Measurements from ENCODE around the gene FUOM.

The FUOM gene

DNA sequence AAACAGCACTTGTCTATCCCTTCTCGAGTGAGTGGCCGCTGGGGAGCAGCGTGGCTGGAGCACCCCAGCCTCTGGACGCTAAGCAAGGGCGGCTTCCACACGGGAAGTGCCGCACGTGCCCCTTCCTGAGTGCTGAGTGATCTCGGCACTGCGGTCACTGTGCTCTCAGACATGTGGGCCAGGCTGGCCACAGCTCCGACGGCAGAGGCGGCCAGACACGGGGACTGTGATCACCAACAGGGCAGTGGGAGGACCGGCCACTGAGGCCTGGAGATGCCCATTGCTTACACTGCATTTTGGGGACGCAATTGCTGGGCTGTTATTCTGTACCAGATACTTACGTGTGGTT, 8.3 kb upstream of the FUOM start:
- no peak for DNase-seq

DNA sequence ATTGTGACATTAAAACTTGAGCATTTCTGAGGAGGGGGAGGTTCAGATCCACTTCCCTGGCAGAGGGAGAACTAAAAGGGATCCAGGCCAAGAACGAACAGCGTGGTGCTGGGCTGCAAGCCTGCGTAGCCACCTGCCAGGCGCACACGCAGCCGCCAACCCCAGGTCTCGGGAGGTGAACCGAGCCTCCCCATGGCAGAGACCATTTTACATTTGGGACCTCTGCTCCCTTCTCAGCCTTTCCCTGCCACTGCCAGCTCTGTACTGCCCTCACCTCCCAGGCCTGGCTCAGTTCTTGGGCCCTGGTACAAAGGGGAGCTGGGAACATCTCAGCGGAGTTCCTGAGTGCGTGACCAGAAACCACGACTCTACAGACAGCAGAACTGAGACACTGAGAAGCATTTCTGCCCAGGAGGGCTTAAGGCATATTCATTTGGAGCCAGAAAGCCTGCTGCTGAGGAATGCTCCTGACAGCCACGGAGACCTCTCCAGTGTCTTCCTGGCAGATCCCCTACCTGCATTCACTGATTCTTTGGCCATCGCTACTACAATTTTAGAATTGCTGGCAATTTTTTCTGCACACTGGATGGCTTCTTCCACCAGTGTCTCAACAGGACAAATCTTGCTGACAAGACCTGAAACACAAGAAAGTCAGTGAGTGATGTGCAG, 7.8 kb upstream of the FUOM start:
- no peak for DNase-seq

DNA sequence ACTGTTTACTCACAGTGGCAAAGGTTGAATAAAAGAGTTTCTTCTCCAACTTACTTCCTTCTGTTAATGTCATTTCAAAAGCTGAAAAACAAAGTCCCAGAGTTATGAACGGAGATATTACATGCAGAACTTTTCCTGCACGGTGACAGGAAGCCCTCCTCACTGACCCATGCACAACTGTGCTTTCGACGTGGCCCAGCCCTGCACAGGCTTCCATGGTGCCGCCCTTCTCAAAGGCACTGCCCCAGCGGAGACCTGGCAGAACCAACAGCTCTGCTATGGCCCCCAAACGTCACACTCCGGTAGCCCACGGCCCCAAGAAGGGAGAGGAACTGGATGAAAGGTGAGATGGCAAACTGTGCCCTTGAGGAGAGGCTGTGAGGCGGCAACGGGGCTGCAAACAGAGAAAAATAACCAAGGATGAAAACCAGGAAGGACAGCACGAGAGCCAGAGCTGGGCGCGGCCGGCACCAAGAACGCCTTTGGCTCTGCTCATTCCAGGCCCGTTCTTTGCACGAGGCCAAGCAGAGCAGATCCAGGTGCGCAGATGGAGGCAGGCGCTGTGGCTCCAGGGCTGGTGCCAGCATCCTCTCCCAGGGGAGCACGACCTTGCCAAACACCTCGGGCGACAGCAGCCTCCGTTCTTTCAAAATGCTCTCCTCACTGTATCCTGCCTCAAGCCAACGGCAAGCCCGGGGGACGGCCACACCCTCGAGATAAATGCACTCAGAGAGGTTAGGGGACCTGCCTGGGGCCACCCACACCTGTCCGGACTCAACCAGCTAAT, 7.0 kb upstream of the FUOM start:
- no peak for DNase-seq

DNA sequence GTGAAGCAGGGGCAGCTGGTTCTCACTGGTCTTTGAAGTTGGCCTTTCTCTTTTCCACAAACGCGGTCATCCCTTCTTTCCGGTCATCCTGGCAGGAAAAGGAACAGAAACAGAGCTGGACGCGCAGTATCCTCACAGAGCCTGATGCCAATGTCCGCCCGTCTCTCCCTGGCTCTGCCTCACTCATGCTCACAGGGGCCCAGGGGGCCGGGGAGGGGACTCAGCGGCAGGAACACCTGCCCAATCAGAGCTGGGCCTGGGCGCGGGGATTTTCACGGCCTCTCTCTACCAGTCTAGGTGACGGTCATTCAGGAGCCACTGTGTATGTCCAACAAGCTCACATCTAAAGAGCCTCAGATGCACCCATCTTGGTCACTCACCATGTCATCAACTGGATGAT, 5.0 kb upstream of the FUOM start:
- DNase-seq, result no peak

DNA sequence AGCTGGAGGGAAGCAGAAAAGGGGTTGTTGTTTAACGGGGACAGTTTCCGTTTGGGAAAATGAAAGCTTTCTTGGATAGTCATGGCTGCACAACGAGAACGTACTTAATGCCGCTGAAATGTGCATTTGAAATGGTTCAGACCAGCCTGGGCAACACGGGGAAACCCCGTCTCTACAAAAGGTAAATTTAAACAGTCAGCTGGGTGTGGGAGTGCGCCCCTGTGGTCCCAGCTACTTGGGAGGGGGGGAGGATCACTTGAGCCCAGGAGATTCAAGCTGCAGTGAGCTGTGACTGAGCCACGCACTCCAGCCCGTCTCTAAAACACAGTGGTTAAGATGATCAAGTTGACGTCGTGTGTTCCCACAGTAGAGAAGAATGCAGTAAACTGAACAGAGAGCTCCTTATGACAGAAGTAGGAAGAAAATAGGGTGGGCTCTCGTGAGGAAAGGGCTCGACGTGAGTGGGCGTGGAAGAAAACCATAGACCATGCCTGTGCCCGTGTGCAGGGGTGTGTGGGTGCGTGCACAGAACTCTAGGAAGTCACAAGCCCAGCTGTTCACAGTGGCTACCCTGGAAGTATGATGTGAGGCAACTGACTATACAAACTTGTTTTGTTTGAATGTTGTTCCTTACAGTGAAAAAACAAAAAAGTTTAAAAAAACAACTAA, 4.1 kb upstream of the FUOM start:
- no peak for DNase-seq

DNA sequence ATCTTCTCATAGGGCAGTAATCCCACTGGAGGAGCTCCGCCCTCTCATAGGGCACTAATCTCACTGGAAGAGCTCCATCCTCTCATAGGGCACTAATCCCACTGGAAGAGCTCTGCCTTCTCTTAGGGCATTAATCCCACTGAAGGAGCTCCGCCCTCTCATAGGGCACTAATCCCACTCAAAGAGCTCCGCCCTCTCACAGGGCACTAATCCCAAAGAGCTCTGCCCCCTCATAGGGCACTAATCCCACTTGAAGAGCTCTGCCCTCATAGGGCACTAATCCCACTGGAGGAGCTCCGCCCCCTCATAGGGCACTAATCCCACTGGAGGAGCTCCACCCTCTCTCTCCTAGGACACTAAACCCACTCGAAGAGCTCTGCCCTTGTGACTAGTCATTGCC, 3.4 kb upstream of the FUOM start:
- no peak for DNase-seq

DNA sequence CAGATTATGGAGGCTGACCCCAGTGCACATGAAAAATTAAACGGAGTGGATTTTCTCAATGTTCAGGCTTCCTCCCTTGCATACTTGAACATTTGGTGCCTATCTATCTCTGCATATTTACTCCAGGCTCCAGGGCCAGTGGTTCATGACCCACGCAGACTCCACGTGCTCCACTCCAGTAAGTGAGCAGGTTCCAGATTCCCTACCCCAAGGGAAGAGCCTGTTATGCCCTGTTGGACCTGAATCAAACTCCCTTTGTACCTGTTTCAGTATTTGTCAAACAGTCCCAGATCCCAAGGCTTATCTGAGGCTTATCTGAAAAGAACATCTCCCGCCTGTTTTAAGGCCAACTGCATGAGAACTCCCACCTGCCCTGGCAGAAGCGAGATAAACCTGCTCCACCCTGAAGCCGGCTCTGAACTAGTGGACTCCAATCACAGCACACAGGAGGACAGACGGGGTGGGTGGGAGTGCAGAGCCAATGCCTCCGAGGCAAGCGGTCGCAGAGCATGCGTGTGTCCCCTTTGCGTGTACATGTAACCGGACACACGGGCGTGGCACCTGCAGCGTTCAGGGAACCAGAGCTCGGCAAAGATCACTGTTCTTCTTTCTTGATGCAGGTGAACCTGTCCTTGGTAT, 2.3 kb upstream of the FUOM start:
- no peak for DNase-seq

DNA sequence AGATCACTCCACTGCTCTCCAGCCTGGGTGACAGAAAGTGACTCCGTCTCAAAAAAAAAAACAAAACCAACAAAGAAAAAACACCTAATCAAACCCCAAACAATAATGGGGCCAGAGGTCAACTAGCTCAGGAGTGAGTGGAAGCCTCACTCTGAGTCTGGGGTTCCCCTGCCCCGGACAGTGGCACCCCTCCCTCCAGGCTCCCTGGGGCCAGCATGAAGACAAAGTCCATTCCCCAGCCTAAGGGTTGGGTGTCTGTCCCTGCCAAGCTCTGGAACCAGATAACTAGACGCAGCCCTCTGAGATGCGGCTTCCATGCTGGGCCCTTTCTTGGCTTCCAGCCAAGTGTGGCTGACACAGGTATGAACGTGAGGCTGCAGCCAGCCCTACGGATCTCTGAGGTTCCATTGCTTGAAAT, 1.7 kb upstream of the FUOM start:
- DNase-seq, result peak in 1 of 2 donors; percentile 46

DNA sequence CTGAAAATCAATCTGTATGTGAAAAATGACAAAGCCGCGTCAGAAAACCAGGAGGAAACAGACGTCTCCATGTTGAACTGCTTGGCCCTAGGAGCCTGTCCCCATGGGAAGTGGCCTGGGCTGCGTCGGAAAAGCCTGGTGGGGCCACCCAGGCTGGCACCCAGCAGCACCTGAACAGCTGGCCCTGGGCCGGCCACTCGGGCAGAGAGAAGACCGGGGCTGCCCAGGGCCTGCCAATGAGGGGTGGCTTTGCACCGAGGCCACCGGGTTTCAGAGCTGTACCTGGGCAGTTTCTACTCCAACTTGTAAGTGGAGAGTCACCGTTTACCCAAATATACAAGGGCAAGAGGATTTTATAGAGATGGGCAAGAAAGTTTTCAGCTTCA, 1.1 kb upstream of the FUOM start:
- no peak for DNase-seq

DNA sequence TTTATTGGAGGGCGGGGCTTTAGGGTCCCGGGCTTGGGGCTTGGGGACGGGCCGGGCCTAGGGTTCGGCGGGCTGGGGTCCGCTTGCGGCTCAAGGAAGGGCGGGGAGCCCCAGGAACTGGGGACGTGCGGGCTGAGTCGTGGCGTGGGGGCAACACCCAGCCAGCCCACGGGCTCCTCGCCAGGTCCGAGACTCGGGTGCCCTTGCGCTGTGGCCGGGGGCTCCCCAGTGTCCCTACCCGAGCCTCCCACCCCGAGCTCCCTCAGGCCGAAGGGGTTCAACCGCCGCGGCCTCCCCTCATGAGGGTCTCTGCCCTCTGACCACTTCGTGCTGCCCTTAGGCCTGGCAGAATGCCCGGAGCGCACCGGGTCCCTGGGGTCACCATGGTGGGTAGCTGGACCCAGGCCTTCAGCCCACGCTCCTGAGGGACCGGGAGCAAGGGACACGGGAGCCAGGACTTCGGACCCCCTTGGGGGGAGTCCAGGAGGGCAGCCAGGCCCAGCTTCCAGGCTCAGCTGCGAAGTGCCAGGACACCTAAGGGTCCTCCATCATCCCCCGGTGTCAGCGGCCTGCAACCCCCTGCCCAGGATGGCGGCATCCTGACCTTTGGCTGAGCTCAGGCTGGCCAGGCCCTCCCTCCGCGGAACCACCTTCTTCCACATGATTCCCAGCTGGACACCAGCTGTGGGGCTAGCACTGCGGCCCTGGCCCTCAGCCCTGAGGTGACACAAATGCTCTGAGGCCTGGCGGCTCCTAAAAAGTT, 524 bp upstream of the FUOM start:
- DNase-seq, result no peak

DNA sequence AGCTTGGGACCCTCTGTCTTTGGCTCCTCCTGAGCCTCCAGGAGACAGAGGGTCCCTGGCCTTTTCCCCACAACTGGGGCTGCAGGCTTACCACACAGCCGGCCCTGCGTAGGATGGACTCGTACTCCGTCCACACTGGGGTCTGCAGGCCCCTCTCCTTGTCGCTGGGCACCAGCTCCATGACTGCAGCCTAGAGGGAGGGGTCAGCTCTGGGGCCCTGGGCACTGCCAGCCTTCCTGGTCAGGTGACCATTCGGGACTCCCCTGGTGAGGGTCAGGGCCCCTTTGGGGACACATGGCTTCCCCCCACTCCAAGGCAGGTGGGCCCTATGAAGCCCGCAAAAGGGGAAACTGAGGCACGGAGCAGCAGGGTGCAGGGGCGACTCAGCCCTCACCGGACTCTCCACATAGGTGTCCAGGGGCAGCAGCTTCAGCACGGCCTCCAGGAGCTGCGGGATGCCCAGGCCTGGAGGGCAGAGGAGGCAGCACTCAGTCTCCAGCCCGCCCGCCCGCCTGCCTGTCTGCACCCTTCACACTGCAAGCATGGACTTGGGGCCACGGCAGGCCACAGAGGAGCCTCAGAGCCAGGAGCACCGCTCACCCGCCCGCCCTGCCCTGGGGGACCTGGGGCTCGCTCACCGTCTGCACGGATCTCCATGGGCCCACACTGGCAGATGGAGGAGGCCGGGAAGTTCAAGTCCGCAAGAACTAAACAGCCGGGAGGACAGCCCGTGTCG, 1.1 kb downstream of the FUOM start:
- no peak for DNase-seq

DNA sequence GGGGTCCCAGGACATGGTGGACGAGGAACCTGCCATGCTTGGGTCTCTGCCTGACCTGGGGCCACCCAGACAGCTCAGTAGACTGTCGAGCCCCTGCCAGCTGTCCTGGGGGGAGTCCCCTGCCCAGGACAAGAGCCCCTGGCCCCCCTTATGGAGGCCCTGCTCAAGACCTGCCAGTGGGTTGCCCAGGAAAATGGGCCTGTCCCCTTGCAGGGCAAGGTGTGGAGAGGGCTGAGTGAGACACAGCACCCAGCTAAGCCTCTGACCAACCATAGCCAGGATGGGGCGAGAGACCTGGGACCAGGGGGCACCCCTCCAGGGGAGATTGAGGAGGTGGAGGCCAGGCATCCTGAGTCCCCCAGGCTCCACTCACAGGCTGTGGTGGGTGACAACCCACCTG, 1.8 kb downstream of the FUOM start:
- no peak for DNase-seq

DNA sequence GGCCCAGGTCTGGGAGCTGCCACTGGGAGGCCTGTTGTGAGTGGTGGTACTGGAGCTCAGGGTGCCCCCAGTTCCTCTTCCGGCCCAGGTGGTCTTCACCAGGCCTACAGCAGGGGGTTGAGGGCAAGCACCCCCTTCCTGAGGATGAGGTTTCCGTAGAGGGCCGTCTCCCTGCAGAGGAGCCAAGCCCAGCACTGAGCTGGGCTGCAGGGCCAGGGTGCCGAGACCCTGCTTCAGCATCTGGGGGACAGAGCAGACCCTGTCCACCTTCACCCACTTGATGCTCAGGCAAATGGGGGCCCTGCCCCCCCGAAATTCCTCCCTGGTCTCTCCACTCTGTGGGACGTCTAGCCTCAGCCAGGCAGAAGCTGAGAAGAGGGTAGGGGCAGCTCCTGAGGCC, 2.6 kb downstream of the FUOM start:
- DNase-seq, result no peak

DNA sequence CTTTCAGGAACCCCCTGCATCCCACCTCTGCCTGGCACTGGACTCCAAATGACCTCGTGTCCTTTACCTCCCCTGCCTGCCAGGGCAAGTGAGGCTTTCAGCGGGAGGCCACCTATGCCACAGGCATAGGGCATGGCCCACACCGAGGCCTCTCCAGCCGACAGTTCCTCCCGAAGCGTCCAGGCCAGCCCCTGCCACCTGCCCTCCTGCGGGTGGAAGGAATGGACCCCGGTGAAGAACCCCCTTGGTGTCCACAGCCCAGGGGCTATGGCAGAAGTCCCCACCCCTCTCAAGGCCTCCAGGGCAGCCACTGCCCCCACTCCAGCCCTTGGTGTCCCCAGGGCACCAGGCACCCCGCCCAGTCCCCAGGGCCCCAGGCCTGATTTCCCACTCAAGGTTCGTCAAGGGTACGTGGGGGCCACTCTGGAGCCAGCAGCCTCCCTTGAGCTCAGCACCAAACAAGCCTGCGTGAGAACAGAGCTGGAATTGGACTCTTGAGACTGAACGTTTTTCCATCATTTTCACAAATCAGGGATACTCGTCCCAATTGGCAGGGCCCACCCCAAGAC, 3.1 kb downstream of the FUOM start:
- DNase-seq, result no peak

DNA sequence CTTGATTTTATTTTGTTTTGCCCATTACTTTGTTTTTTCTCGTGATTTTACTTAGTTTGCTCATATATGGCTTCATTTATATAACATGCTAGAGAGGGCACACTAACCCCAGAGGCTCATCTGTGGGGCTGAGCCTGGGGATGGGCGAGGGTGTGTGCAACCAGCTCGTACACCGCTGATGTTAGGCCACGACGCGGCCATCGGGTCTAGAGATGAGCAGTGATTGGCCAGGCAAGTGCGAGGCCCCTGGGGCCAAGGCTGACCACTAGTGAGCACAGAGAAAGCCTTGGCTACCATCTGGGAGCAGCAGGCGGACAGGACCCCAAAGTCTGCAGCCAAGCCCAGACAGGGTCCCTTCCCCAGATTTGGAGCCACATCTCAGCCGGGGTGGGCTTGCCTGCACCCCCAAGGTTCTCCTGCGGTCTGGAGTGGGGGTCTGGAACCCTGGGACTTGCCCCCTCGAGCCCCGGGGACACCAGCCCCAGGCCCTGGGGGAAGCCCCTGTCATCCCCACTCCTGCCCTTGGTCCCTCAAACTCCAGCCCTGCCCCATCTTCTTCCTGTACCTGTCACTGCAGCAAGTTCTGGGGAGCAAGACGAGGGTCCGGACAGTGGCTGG, 3.7 kb downstream of the FUOM start:
- no peak for DNase-seq

DNA sequence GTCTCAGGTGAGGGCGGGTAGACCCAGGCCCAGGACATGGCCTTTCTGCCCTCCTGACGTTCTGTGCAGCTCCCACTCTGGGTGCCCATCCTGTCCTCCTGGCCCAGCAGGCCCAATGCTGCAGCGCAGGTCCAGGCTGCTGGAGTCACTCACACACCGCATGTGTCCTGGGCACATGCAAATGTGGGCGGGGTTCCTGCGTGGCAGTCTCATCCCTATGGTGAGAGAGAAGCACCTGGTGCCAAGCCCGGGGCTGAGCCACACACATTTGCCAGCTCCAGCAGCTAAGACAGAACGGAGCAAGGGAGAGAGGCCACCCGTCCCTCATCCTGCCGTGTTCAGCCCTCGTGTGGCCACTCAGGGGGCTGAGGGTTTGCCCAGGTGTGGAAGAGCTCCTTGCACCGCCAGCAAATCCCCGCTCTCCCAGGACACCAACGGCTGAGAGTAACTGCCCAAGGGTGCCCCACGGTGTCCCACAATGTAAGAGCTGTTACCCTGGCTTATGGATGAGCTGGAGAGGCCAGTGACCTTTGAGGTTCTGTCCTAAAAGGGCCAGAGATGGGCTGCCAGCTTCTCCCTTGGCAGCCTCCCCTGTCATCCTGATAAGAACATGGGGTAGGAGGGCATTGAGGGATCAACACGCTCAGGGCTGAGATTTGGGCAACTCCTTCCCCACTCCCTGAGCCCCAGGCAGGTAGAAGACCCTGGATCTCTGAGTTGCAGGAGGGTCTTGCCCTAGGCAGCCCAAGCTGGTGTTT, 4.4 kb downstream of the FUOM start:
- no peak for DNase-seq

DNA sequence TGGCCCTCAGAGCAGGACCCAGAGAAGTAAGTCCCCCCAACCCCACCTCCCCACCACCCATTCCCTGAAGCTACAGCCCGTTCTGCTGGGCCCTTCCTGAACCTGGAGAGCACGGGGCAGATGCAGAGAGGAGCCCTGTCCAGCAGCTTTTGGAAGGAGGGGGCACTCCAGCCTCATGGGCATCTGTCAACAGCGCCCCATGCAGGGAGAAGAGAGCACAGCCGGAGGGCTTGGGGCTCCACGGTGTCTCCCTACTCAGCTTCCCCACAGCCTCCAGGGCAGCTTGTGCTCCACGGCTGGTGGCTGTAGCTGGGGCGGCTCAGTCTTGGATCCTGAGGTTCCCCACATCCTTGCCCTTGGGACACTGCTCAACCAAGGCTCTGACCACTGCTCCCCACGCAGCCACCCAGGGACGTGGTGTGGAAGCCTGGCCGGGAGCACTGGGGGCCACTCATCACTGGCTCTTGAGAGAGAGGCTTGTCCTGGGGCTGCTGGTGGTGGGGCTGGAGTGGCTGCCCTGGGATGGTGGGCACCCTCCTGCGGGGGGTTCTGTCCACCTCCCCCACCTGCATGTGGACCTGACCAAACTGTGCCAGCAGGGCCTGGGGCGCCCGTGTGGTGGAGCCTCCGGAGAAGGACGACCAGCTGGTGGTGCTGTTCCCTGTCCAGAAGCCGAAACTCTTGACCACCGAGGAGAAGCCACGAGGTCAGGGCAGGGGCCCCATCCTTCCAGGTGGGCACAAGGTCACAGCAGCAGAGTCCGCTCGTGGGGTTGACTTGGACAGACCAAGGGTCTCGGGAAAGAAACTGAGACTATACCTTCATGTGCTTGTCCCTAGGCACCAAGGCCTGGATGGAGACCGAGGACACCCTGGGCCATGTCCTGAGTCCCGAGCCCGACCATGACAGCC, 6.2 kb downstream of the FUOM start:
- no peak for DNase-seq

DNA sequence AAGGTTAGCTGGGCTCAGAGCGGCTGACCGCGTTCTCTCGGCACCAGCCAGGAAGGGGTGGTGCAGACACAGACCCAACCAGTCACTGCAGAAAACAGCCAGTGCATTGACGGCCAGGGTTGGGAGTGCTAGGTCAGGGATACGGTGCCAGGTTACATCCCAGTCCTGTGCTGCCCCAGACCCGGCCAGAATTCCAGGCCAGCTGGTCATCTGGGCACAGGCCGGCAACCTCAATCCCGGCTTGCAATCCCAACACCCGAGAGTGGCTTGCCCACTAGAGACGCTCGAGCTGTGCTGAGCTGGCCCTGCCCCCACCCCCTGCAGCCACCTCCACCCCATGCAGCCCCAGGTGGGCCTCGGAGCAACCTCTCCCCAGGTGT, 6.9 kb downstream of the FUOM start:
- DNase-seq, result no peak

DNA sequence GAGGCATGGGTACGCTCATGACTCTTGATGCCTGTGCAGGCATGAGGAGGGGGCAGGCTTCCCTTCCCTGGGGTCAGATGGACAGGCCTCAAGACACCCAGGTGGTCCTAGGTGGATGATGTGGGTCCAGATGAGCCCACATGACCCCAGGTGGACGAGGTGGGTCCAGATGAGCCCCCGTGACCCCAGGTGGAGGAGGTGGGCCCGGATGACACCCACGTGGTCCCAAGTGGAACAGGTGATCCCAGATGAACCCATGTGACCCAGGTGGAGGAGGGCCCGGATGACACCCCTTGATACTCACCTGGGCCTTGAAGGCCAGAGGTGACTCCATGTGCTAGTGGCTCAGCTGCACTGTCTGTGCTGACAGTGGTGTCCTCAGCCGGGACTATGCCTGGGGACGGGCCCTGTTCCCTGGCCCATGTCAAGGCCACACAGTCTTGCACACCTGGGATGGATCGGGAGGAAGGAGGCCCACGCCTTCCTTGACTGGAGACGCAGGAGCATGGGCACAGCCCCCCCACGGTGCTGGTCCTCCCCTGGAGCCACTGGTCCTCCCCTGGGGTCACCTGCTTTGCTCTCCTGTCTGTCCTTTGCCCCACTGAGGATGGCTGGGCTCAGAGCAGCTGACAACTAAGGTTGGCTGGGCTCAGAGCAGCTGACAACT, 7.4 kb downstream of the FUOM start:
- no peak for DNase-seq

All from CD4-positive, alpha-beta T cell treated with Interferon alpha-2 for 1 hour (primary cell).